HL-60 (cell line): ENCODE data around the gene ECHDC1.
"Not testable (repeated sequence)": the region's sequence is repeated elsewhere in the genome, so short reads cannot be mapped to it uniquely, and the experiment has no call there.

Experiments
- DNase-seq, 2 experiments: peaks; one replicate each; pipeline ENCODE4 v3.0.0-alpha.2; 2010 to 2020; ENCODE audit warnings: low read depth in 1 of 2, low spot score in 1 of 2
- H3K27ac ChIP-seq: fragments of 250-450 bp; sonication (Bioruptor Pico); replicated peaks from 2 replicates; pipeline ENCODE4 v1.5.1; 2020; ENCODE audit warnings: mild to moderate bottlenecking, moderate library complexity
- H3K27me3 ChIP-seq: fragments of 250-450 bp; sonication (Bioruptor Pico); 2 replicates; pipeline ENCODE4 v1.5.1; 2021; ENCODE audit warnings: mild to moderate bottlenecking, moderate library complexity; ENCODE audit not compliant: insufficient read depth, poor library complexity, severe bottlenecking
- H3K4me3 ChIP-seq: replicated peaks from 2 replicates; pipeline ENCODE4 v1.5.1; 2011; ENCODE audit warnings: mild to moderate bottlenecking, control low read depth, low read length; ENCODE audit not compliant: insufficient read depth
- GABPA ChIP-seq: IDR thresholded peaks from 2 replicates; pipeline ENCODE4 v1.6.1; 2012; ENCODE audit warnings: low read depth
- POLR2AphosphoS5 ChIP-seq: IDR thresholded peaks from 2 replicates; pipeline ENCODE4 v1.6.1; 2012; ENCODE audit warnings: low read depth
- SPI1 ChIP-seq: IDR thresholded peaks from 2 replicates; pipeline ENCODE4 v1.6.1; 2012; ENCODE audit warnings: low read depth, mild to moderate bottlenecking, borderline replicate concordance
- TF ChIP-seq, protein P1 (sequence below): IDR thresholded peaks from 2 replicates; pipeline ENCODE4 v1.6.1; 2012; ENCODE audit warnings: low read depth; ENCODE audit not compliant: insufficient replicate concordance
- TF ChIP-seq, protein P2 (sequence below): IDR thresholded peaks from one replicate; pipeline ENCODE4 v1.5.1; 2011; ENCODE audit warnings: low read length, control low read depth, inconsistent platforms; ENCODE audit not compliant: insufficient read depth

Gene ECHDC1

DNA sequence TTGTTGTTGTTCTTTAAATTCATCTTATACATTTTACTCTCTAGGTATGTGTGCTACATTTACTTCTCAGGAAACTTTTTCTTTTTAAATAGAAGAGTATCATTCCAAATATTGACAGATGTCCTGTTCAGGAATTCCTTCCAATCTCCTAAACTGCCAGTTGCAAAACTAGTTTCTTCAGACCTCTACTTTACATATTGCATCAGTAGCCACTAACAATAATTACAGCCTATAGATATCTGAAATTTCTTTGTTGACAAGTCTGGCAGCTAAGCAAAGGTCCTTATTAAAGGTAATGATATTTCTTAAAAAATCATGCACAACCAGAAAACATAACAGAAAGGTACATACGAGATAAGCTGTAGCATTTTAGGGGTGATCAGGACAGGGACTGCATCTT lies 4.5 kb downstream of the ECHDC1 start:
- Histone ChIP-seq H3K27ac (no peak overlapping the region), H3K27me3 (no peaks in the 10 kb centered on the region), H3K4me3 (no peak overlapping the region)
- no peak for DNase-seq
- no peak for TF ChIP-seq GABPA
- TF ChIP-seq, protein P1, sequence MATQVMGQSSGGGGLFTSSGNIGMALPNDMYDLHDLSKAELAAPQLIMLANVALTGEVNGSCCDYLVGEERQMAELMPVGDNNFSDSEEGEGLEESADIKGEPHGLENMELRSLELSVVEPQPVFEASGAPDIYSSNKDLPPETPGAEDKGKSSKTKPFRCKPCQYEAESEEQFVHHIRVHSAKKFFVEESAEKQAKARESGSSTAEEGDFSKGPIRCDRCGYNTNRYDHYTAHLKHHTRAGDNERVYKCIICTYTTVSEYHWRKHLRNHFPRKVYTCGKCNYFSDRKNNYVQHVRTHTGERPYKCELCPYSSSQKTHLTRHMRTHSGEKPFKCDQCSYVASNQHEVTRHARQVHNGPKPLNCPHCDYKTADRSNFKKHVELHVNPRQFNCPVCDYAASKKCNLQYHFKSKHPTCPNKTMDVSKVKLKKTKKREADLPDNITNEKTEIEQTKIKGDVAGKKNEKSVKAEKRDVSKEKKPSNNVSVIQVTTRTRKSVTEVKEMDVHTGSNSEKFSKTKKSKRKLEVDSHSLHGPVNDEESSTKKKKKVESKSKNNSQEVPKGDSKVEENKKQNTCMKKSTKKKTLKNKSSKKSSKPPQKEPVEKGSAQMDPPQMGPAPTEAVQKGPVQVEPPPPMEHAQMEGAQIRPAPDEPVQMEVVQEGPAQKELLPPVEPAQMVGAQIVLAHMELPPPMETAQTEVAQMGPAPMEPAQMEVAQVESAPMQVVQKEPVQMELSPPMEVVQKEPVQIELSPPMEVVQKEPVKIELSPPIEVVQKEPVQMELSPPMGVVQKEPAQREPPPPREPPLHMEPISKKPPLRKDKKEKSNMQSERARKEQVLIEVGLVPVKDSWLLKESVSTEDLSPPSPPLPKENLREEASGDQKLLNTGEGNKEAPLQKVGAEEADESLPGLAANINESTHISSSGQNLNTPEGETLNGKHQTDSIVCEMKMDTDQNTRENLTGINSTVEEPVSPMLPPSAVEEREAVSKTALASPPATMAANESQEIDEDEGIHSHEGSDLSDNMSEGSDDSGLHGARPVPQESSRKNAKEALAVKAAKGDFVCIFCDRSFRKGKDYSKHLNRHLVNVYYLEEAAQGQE = no peak
- TF ChIP-seq, protein P2, sequence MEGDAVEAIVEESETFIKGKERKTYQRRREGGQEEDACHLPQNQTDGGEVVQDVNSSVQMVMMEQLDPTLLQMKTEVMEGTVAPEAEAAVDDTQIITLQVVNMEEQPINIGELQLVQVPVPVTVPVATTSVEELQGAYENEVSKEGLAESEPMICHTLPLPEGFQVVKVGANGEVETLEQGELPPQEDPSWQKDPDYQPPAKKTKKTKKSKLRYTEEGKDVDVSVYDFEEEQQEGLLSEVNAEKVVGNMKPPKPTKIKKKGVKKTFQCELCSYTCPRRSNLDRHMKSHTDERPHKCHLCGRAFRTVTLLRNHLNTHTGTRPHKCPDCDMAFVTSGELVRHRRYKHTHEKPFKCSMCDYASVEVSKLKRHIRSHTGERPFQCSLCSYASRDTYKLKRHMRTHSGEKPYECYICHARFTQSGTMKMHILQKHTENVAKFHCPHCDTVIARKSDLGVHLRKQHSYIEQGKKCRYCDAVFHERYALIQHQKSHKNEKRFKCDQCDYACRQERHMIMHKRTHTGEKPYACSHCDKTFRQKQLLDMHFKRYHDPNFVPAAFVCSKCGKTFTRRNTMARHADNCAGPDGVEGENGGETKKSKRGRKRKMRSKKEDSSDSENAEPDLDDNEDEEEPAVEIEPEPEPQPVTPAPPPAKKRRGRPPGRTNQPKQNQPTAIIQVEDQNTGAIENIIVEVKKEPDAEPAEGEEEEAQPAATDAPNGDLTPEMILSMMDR = no peak
- TF ChIP-seq SPI1 = no peak
- no peak for TF ChIP-seq POLR2AphosphoS5

DNA sequence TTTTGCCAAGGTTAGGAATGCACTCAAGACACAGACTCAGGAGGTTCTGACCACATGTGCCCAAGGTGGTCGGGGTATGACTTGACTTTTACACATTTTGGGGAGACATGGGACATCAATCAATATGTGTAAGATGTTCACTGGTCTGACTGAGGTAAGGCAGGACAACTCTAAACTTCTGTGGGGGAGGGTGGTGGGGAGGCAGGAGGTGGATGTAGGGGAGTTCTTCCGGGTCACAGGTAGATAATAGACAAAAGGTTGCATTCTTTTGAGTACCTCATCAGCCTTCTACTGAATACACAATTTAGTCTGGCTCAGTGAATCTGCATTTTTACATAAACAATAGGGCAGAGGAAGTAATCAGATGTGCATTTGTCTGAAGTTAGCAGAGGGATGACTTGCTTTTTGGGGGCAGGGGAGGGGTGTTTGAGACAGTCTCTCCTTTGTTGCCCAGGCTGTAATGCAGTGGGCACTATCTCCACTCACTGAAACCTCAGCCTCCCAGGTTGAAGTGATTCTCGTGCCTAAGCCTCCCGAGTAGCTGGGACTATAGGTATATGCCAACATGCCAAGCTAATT lies 10.9 kb downstream of the ECHDC1 start:
- Histone ChIP-seq H3K27ac (no peak overlapping the region), H3K4me3 (no peak overlapping the region), H3K27me3 (no peaks in the 10 kb centered on the region)
- TF ChIP-seq, protein P2 = no peak
- no peak for TF ChIP-seq SPI1
- no peak for TF ChIP-seq GABPA
- TF ChIP-seq, protein P1 = no peak
- TF ChIP-seq POLR2AphosphoS5 = no peak
- DNase-seq = no peak

DNA sequence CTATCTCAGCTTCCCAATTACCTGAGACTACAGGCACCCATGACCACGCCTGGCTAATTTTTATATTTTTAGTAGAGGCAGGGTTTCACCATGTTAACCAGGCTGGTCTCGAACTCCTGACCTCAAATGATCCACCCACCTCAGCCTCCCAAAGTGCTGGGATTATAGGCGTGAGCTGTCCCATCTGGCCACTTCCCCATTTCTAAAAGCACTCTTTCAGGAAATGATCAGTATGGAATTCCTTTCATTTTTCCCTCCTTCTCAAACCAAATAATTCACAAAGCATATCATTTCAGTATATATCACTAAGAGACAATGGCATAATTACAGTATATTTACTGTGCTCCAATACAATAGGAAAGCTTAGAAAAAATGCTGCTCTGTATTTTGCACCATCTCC lies 12.2 kb downstream of the ECHDC1 start:
- H3K27me3 ChIP-seq, DNase-seq, H3K27ac ChIP-seq, H3K4me3 ChIP-seq: not testable (repeated sequence)
- peak; percentile 53 for TF ChIP-seq SPI1

DNA sequence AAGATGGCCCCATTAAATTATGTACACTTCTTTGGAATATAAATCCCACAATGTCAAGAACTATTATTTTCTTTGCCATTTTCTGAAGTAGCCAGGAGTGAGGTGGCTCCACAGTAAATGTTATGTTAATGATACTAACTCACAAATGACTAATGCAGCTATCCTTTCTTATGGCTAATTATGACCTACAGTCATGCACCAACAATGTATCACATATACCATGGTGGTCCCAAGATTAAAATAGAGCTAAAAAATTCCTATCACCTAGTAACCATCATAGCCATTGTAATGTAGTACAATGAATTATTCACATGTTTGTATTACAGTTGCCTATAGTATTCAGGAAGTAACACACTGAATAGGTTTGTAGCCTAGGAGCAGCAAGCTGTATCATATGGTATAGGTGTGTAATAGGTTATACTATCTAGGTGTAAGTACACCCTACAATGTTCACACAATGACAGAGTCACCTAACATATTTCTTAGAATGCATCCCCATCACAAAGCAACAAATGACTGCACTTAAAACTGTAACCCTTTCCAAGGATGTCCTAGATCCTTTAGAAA lies 15.3 kb downstream of the ECHDC1 start:
- DNase-seq = no peak
- Histone ChIP-seq H3K4me3 (no peak overlapping the region), H3K27me3 (no peaks in the 10 kb centered on the region), H3K27ac (no peak overlapping the region)
- TF ChIP-seq POLR2AphosphoS5 (no peak), SPI1 (no peak), GABPA (no peak)
- TF ChIP-seq, protein P1 = no peak
- TF ChIP-seq, protein P2 = no peak
